Mesenchymal stem cell (in vitro differentiated cells and primary cell): Measurements from ENCODE around the gene PBX4.

Source experiments
- DNase-seq: peaks from one replicate; pipeline ENCODE4 v3.0.0-alpha.2; 2013
- H2AFZ ChIP-seq: one replicate; pipeline ENCODE4 v1.6.1; 2013; ENCODE audit warnings: low read depth, mild to moderate bottlenecking, control low read depth, inconsistent platforms, low read length, moderate library complexity
- H2AK5ac ChIP-seq: 2 replicates; pipeline ENCODE4 v1.6.1; 2013; ENCODE audit warnings: low read length, moderate library complexity, mild to moderate bottlenecking, inconsistent platforms; ENCODE audit not compliant: severe bottlenecking
- H2BK120ac ChIP-seq: one replicate; pipeline ENCODE4 v1.6.1; 2013; ENCODE audit warnings: low read depth, mild to moderate bottlenecking, inconsistent platforms, low read length, moderate library complexity
- H2BK12ac ChIP-seq, 2 experiments: one replicate each; pipeline ENCODE4 v1.6.1; 2013; ENCODE audit warnings: inconsistent platforms in 2 of 2, low read length in 2 of 2, mild to moderate bottlenecking in 2 of 2, moderate library complexity in 2 of 2, control low read depth in 1 of 2
- H2BK15ac ChIP-seq: one replicate; pipeline ENCODE4 v1.6.1; 2013; ENCODE audit warnings: mild to moderate bottlenecking, low read depth, inconsistent platforms; ENCODE audit not compliant: poor library complexity, severe bottlenecking
- H2BK5ac ChIP-seq: 2 replicates; pipeline ENCODE4 v1.6.1; 2013; ENCODE audit warnings: low read depth, mild to moderate bottlenecking, low read length, control low read depth, inconsistent platforms; ENCODE audit not compliant: poor library complexity, severe bottlenecking
- H3K14ac ChIP-seq, 2 experiments: one replicate each; pipeline ENCODE4 v1.6.1; 2013; ENCODE audit warnings: inconsistent platforms in 2 of 2, low read length in 2 of 2, control low read depth in 1 of 2, mild to moderate bottlenecking in 1 of 2, moderate library complexity in 1 of 2
- H3K18ac ChIP-seq, 2 experiments: one replicate each; pipeline ENCODE4 v1.6.1; 2013; ENCODE audit warnings: inconsistent platforms in 2 of 2, low read length in 2 of 2, control low read depth in 1 of 2, low read depth in 1 of 2, mild to moderate bottlenecking in 1 of 2
- H3K23ac ChIP-seq, 2 experiments: one replicate each; pipeline ENCODE4 v1.6.1; 2013; ENCODE audit warnings: inconsistent platforms in 2 of 2, low read length in 2 of 2, mild to moderate bottlenecking in 2 of 2, moderate library complexity in 2 of 2, control low read depth in 1 of 2
- H3K27ac ChIP-seq: 2 replicates; pipeline ENCODE4 v1.5.1; 2013; ENCODE audit warnings: mild to moderate bottlenecking, moderate library complexity, low read length, control low read depth, inconsistent platforms; ENCODE audit not compliant: poor library complexity, severe bottlenecking
- H3K27me3 ChIP-seq, 2 experiments: 2 replicates each; pipeline versions ENCODE4 v1.6.1 to v1.7.0; 2013; ENCODE audit warnings: low read length in 2 of 2, mild to moderate bottlenecking in 2 of 2, moderate library complexity in 2 of 2, control low read depth in 1 of 2, inconsistent platforms in 1 of 2; ENCODE audit not compliant: control insufficient read depth in 1 of 2, insufficient read depth in 1 of 2
- H3K36me3 ChIP-seq, 2 experiments: 2 replicates each; pipeline versions ENCODE4 v1.6.1 to v1.7.0; 2013; ENCODE audit warnings: low read length in 2 of 2, control low read depth in 1 of 2, inconsistent platforms in 1 of 2, low read depth in 1 of 2, mild to moderate bottlenecking in 1 of 2; ENCODE audit not compliant: insufficient read depth in 2 of 2, control insufficient read depth in 1 of 2
- H3K4ac ChIP-seq, 2 experiments: one replicate each; pipeline ENCODE4 v1.6.1; 2013; ENCODE audit warnings: inconsistent platforms in 2 of 2, low read length in 2 of 2, mild to moderate bottlenecking in 2 of 2, moderate library complexity in 2 of 2, control low read depth in 1 of 2, low read depth in 1 of 2
- H3K4me1 ChIP-seq: 2 replicates; pipeline ENCODE4 v1.6.1; 2013; ENCODE audit warnings: low read depth, low read length, control low read depth; ENCODE audit not compliant: control insufficient read depth, insufficient read depth
- H3K4me2 ChIP-seq: 2 replicates; pipeline ENCODE4 v1.6.1; 2013; ENCODE audit warnings: low read length, mild to moderate bottlenecking, inconsistent platforms; ENCODE audit not compliant: poor library complexity, severe bottlenecking
- H3K4me3 ChIP-seq, 2 experiments: 2 replicates each; pipeline versions ENCODE4 v1.5.1 to v1.7.0; 2013; ENCODE audit warnings: low read length in 2 of 2, mild to moderate bottlenecking in 2 of 2, control low read depth in 1 of 2, low read depth in 1 of 2; ENCODE audit not compliant: insufficient read depth in 1 of 2
- H3K79me1 ChIP-seq: replicated peaks from 2 replicates; pipeline ENCODE4 v1.6.1; 2013; ENCODE audit warnings: mild to moderate bottlenecking, control low read depth, low read length, inconsistent platforms; ENCODE audit not compliant: poor library complexity, severe bottlenecking
- H3K9ac ChIP-seq: 2 replicates; pipeline ENCODE4 v1.7.0; 2013; ENCODE audit warnings: mild to moderate bottlenecking, low read length, moderate library complexity
- H3K9me3 ChIP-seq: 2 replicates; pipeline ENCODE4 v1.7.0; 2013; ENCODE audit warnings: mild to moderate bottlenecking, low read length; ENCODE audit not compliant: control insufficient read depth
- H4K8ac ChIP-seq: one replicate; pipeline ENCODE4 v1.6.1; 2013; ENCODE audit warnings: inconsistent platforms, mild to moderate bottlenecking, low read length, moderate library complexity
- H4K91ac ChIP-seq: one replicate; pipeline ENCODE4 v1.6.1; 2013; ENCODE audit warnings: mild to moderate bottlenecking, low read length, inconsistent platforms
- WGBS: methylation state at CpG from one replicate; pipeline ENCODE4 v1.1.7; 2013; ENCODE audit warnings: mixed read lengths; 5-methylcytosine and 5-hydroxymethylcytosine counted together

The PBX4 gene

GRCh38 chr19:19659646-19660245 lies 41.3 kb upstream of the PBX4 start:
- no peak overlapping the region for H3K4me2 ChIP-seq
- H2AK5ac ChIP-seq = no peak overlapping the region
- H3K27me3 ChIP-seq = no peaks in the 10 kb centered on the region
- H3K9me3 ChIP-seq = no peaks in the 10 kb centered on the region
- peaks cover 59 to 61% of the 10 kb centered on the region in 2 experiments for H3K36me3 ChIP-seq
- H3K4me1 ChIP-seq = peaks cover 17% of the 10 kb centered on the region
- H4K91ac ChIP-seq = no peak overlapping the region
- H2BK12ac ChIP-seq = no peak overlapping the region
- H3K79me1 ChIP-seq = peaks cover 34% of the 10 kb centered on the region
- no peak overlapping the region for H3K23ac ChIP-seq
- no peak overlapping the region for H3K4me3 ChIP-seq
- no peak overlapping the region for H3K4ac ChIP-seq
- no peak overlapping the region for H2AFZ ChIP-seq
- H2BK120ac ChIP-seq = no peak overlapping the region
- no peak overlapping the region for H2BK15ac ChIP-seq
- H3K9ac ChIP-seq = no peak overlapping the region
- H3K18ac ChIP-seq = no peak overlapping the region
- no peak for DNase-seq
- H4K8ac ChIP-seq = no peak overlapping the region
- H2BK5ac ChIP-seq = no peak overlapping the region
- no peak overlapping the region for H3K14ac ChIP-seq
- 96% methylated on average over 17 of the region's 17 CpGs for WGBS
- no peak overlapping the region for H3K27ac ChIP-seq

- no peak overlapping the region for H4K91ac ChIP-seq
- no peak overlapping the region for H3K9ac ChIP-seq
- H2BK12ac ChIP-seq = no peak overlapping the region
- peaks cover 82 to 84% of the 10 kb centered on the region in 2 experiments for H3K36me3 ChIP-seq
- H3K27me3 ChIP-seq = no peaks in the 10 kb centered on the region
- H2BK5ac ChIP-seq = no peak overlapping the region
- DNase-seq = no peak
- H3K27ac ChIP-seq = no peak overlapping the region
- no peak overlapping the region for H2AK5ac ChIP-seq
- H2AFZ ChIP-seq = no peak overlapping the region
- no peaks in the 10 kb centered on the region for H3K9me3 ChIP-seq
- H3K23ac ChIP-seq = no peak overlapping the region
- peaks cover 13% of the 10 kb centered on the region for H3K4me1 ChIP-seq
- no peak overlapping the region for H2BK15ac ChIP-seq
- H3K4ac ChIP-seq = no peak overlapping the region
- H3K14ac ChIP-seq = no peak overlapping the region
- no peak overlapping the region for H3K18ac ChIP-seq
- H3K79me1 ChIP-seq = peaks cover 45% of the 10 kb centered on the region
- H3K4me2 ChIP-seq = no peak overlapping the region
- H4K8ac ChIP-seq = no peak overlapping the region
- 95% methylated on average over 10 of the region's 10 CpGs for WGBS
- H3K4me3 ChIP-seq = no peak overlapping the region
- no peak overlapping the region for H2BK120ac ChIP-seq
Observed at GRCh38 chr19:19657397-19657783, 38.9 kb upstream of the PBX4 start.

GRCh38 chr19:19656451-19657396 lies 38.2 kb upstream of the PBX4 start:
- no peak overlapping the region for H4K91ac ChIP-seq
- no peak overlapping the region for H3K4ac ChIP-seq
- no peak overlapping the region for H3K4me3 ChIP-seq
- H3K27me3 ChIP-seq = no peaks in the 10 kb centered on the region
- peaks cover 8% of the 10 kb centered on the region for H3K4me1 ChIP-seq
- H2BK5ac ChIP-seq = no peak overlapping the region
- 98% methylated on average over 32 of the region's 33 CpGs for WGBS
- H4K8ac ChIP-seq = no peak overlapping the region
- no peak overlapping the region for H3K14ac ChIP-seq
- no peaks in the 10 kb centered on the region for H3K9me3 ChIP-seq
- H3K18ac ChIP-seq = no peak overlapping the region
- H3K4me2 ChIP-seq = no peak overlapping the region
- peaks cover 52% of the 10 kb centered on the region for H3K79me1 ChIP-seq
- H3K9ac ChIP-seq = no peak overlapping the region
- no peak overlapping the region for H2BK15ac ChIP-seq
- no peak for DNase-seq
- peaks cover 87 to 90% of the 10 kb centered on the region in 2 experiments for H3K36me3 ChIP-seq
- no peak overlapping the region for H2AFZ ChIP-seq
- H2BK120ac ChIP-seq = no peak overlapping the region
- H2BK12ac ChIP-seq = peak overlapping the region in 1 of 2 experiments; percentile 13
- no peak overlapping the region for H3K27ac ChIP-seq
- H2AK5ac ChIP-seq = no peak overlapping the region
- no peak overlapping the region for H3K23ac ChIP-seq

GRCh38 chr19:19655641-19656343 lies 37.3 kb upstream of the PBX4 start:
- no peak for DNase-seq
- Histone ChIP-seq H2BK5ac (no peak overlapping the region), H3K23ac (no peak overlapping the region), H2BK12ac (no peak overlapping the region), H2BK15ac (no peak overlapping the region), H2AK5ac (no peak overlapping the region), H2AFZ (no peak overlapping the region), H3K36me3 (peaks cover 91 to 93% of the 10 kb centered on the region in 2 experiments), H2BK120ac (no peak overlapping the region), H3K27ac (no peak overlapping the region), H3K9me3 (no peaks in the 10 kb centered on the region), H4K8ac (no peak overlapping the region), H3K4ac (no peak overlapping the region), H4K91ac (no peak overlapping the region), H3K4me3 (no peak overlapping the region), H3K14ac (no peak overlapping the region), H3K79me1 (peaks cover 56% of the 10 kb centered on the region), H3K27me3 (no peaks in the 10 kb centered on the region), H3K4me1 (no peaks in the 10 kb centered on the region), H3K9ac (no peak overlapping the region), H3K4me2 (no peak overlapping the region), H3K18ac (no peak overlapping the region)
- WGBS = 98% methylated on average over 27 of the region's 27 CpGs
